PC-9 (cell line): ENCODE data around the gene P2RX6. TPM values are rescaled to one million over a fixed set of nuclear protein-coding genes. Genes with fewer than 3 reads are reported as not detected.

Experiments
- BruUV-seq: library from RNA; stranded (reverse); fragments of 400-500 nt; replicated peaks from 2 replicates; lab custom pipeline; 2021; lab: Mats Ljungman, UMichigan
- CTCF ChIA-PET: fragments of 300-600 bp; sonication (Branson Sonifier 250); formaldehyde crosslinking; loops from one replicate; lab custom pipeline; 2022; ENCODE audit warnings: antibody characterized with exemption; lab: Charles Lee
- POLR2A ChIA-PET: fragments of 300-600 bp; sonication (Branson Sonifier 250); formaldehyde crosslinking; loops from one replicate; lab custom pipeline; 2022; ENCODE audit warnings: antibody characterized with exemption; ENCODE audit not compliant: unreplicated experiment; lab: Charles Lee
- DNase-seq, 2 experiments: peaks; one replicate each; pipeline versions ENCODE4 v3.0.0 to v3.0.0-alpha.2; 2015 to 2022; ENCODE audit warnings: mixed read lengths in 1 of 2
- H2AFZ ChIP-seq: fragments of 200-600 bp; sonication (generic); 2 replicates; pipeline ENCODE4 v1.8.1; 2017; ENCODE audit warnings: antibody characterized with exemption
- H3F3A ChIP-seq: fragments of 200-600 bp; sonication (generic); 2 replicates; pipeline ENCODE4 v1.8.1; 2017; ENCODE audit warnings: antibody characterized with exemption, mild to moderate bottlenecking, low read depth; ENCODE audit not compliant: insufficient read depth
- H3K27ac ChIP-seq: fragments of 200-600 bp; sonication (generic); 2 replicates; pipeline ENCODE4 v1.6.1; 2016; ENCODE audit warnings: mixed run types
- H3K27me3 ChIP-seq: fragments of 200-600 bp; sonication (generic); 2 replicates; pipeline ENCODE4 v1.6.1; 2016; ENCODE audit warnings: low read depth, mixed run types; ENCODE audit not compliant: insufficient read depth
- H3K36me3 ChIP-seq: fragments of 200-600 bp; sonication (generic); 2 replicates; pipeline ENCODE4 v1.6.1; 2016; ENCODE audit warnings: low read depth, mixed run types
- H3K4me1 ChIP-seq: fragments of 200-600 bp; sonication (generic); replicated peaks from 2 replicates; pipeline ENCODE4 v1.6.1; 2016; ENCODE audit warnings: mixed run types; ENCODE audit not compliant: insufficient read depth
- H3K4me2 ChIP-seq: fragments of 200-600 bp; sonication (generic); 2 replicates; pipeline ENCODE4 v1.6.1; 2017; ENCODE audit warnings: mixed run types
- H3K4me3 ChIP-seq: fragments of 200-600 bp; sonication (generic); 2 replicates; pipeline ENCODE4 v1.6.1; 2016; ENCODE audit warnings: mixed run types
- H3K79me2 ChIP-seq: fragments of 200-600 bp; sonication (generic); 2 replicates; pipeline ENCODE4 v1.6.1; 2017; ENCODE audit warnings: low read depth, mixed run types
- H3K9me2 ChIP-seq: fragments of 200-600 bp; sonication (generic); 2 replicates; pipeline ENCODE4 v1.8.1; 2017; ENCODE audit warnings: mild to moderate bottlenecking; ENCODE audit not compliant: insufficient read depth
- H3K9me3 ChIP-seq: fragments of 200-600 bp; sonication (generic); 2 replicates; pipeline ENCODE4 v1.8.1; 2016; ENCODE audit warnings: low read depth; ENCODE audit not compliant: insufficient read depth
- H4K20me1 ChIP-seq: fragments of 200-600 bp; sonication (generic); 2 replicates; pipeline ENCODE4 v1.8.1; 2017; ENCODE audit not compliant: insufficient read depth
- CTCF ChIP-seq: fragments of 200-600 bp; sonication (generic); conservative IDR thresholded peaks from 2 replicates; pipeline ENCODE4 v1.6.1; 2017; ENCODE audit warnings: mixed run types, antibody characterized with exemption, mild to moderate bottlenecking, moderate library complexity
- EZH2 ChIP-seq: fragments of 200-600 bp; sonication (generic); IDR thresholded peaks from 2 replicates; pipeline ENCODE4 v1.8.0; 2017; ENCODE audit warnings: antibody characterized with exemption, low read depth
- intact Hi-C: fragments of 100-400 bp; cut with micrococcal nuclease; formaldehyde crosslinking; loops from one replicate; pipeline ENCODE4 v1.10.0; 2022; ENCODE audit not compliant: unreplicated experiment
- total RNA-seq: library from RNA; stranded (reverse); gene quantifications from 2 replicates; pipeline ENCODE4 v1.2.3, GENCODE V29; 2021

P2RX6 gene
- total RNA-seq, 1 experiment from 2014 or later, result 2.7 TPM

GRCh38 chr22:21030621-21031544 lies 15.9 kb downstream of the P2RX6 start:
- Histone ChIP-seq H3K4me3 (no peak overlapping the region), H3F3A (no peaks in the 10 kb centered on the region), H3K4me2 (no peak overlapping the region), H3K79me2 (no peaks in the 10 kb centered on the region), H3K9me3 (no peaks in the 10 kb centered on the region), H3K27ac (no peak overlapping the region), H2AFZ (no peak overlapping the region), H3K4me1 (no peaks in the 10 kb centered on the region), H3K27me3 (no peaks in the 10 kb centered on the region), H4K20me1 (no peaks in the 10 kb centered on the region), H3K9me2 (no peaks in the 10 kb centered on the region), H3K36me3 (no peaks in the 10 kb centered on the region)
- intact Hi-C loops, result no loop called here
- DNase-seq, result no peak
- CTCF ChIA-PET, result no interaction called here
- no TSS peak for BruUV-seq
- no peak for TF ChIP-seq EZH2
- no peak for TF ChIP-seq CTCF
- POLR2A ChIA-PET, result no interaction called here

- Histone ChIP-seq H3F3A (no peaks in the 10 kb centered on the region), H3K79me2 (no peaks in the 10 kb centered on the region), H2AFZ (no peak overlapping the region), H3K9me2 (no peaks in the 10 kb centered on the region), H4K20me1 (no peaks in the 10 kb centered on the region), H3K36me3 (no peaks in the 10 kb centered on the region), H3K27me3 (no peaks in the 10 kb centered on the region), H3K4me1 (no peaks in the 10 kb centered on the region), H3K27ac (no peak overlapping the region), H3K4me2 (no peak overlapping the region), H3K4me3 (no peak overlapping the region), H3K9me3 (no peaks in the 10 kb centered on the region)
- ChIA-PET POLR2A (no interaction called here), CTCF (no interaction called here)
- TF ChIP-seq CTCF (no peak), EZH2 (no peak)
- BruUV-seq, result no TSS peak
- intact Hi-C loops, result no loop called here
- no peak for DNase-seq
Measured at GRCh38 chr22:21031545-21032036, 16.6 kb downstream of the P2RX6 start.

- Histone ChIP-seq H3K4me3 (no peak within 1 kb of the TSS), H3K79me2 (no peaks in the 10 kb centered on the region), H3F3A (peaks cover 3% of the 10 kb centered on the region), H2AFZ (no peak within 1 kb of the TSS), H3K4me1 (peaks cover 1% of the 10 kb centered on the region), H3K27ac (no peak within 1 kb of the TSS), H3K9me3 (no peaks in the 10 kb centered on the region), H3K9me2 (no peaks in the 10 kb centered on the region), H3K4me2 (no peak within 1 kb of the TSS), H3K27me3 (no peaks in the 10 kb centered on the region), H4K20me1 (no peaks in the 10 kb centered on the region), H3K36me3 (no peaks in the 10 kb centered on the region)
- BruUV-seq, result no TSS peak
- ChIA-PET CTCF (no interaction called here), POLR2A (interaction anchor here (0.9 kb wide), 1 partner anchor 12 kb away, joined by 7 read pairs; no protein-coding TSS in a partner anchor)
- TF ChIP-seq EZH2, result no peak
- TF ChIP-seq CTCF, result no peak
- no peak for DNase-seq
- intact Hi-C loops, result no loop called here
Measured at GRCh38 chr22:21032037-21032867, 17.3 kb downstream of the P2RX6 start, which contains the start of gene SLC7A4. SLC7A4 (minus strand) TSS chr22:21032561; CDS start chr22:21031812, 749 bp downstream.
